ENCODE data around the gene PRSS2.

DNA sequence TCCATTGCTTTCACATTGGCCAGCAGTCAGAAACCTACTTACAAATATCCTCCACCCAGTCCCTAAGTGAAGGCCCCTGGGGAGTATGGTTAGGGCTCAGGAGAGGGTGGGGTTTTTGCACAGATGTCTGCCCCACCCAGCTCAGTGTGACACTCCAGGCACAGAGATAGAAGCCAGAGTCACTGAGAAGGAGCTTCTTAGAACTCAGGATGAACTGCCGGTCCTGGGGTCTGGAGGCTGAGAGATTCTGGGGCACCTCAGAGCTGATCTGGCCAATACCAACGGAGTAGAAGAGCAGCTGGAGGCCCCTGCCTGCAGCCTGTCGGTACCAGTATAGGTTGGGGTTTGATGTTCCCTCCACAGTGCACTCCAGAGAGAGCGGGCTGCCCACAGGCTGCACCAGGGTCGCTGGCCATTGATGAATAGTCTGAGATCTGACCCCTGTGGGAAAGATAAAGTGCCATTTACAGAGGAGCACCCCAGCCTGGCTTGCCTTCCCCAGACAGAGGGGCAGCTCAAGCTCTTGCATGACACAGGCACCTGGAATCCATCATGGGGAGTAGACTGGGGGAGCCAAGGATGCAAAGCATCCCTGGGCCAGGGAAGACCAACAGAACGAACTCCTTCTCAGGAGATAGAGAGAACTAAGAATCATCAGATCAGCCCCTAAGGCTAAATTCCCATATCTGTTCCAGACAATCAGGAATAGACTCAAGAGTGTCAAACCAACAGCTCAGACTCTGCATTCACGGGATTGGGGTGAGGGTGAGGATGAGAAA, 41.9 kb downstream of the PRSS2 start:
- TF ChIP-seq, protein P1, sequence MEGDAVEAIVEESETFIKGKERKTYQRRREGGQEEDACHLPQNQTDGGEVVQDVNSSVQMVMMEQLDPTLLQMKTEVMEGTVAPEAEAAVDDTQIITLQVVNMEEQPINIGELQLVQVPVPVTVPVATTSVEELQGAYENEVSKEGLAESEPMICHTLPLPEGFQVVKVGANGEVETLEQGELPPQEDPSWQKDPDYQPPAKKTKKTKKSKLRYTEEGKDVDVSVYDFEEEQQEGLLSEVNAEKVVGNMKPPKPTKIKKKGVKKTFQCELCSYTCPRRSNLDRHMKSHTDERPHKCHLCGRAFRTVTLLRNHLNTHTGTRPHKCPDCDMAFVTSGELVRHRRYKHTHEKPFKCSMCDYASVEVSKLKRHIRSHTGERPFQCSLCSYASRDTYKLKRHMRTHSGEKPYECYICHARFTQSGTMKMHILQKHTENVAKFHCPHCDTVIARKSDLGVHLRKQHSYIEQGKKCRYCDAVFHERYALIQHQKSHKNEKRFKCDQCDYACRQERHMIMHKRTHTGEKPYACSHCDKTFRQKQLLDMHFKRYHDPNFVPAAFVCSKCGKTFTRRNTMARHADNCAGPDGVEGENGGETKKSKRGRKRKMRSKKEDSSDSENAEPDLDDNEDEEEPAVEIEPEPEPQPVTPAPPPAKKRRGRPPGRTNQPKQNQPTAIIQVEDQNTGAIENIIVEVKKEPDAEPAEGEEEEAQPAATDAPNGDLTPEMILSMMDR (IDR thresholded peaks at IDR 0.05), result no peak
- TF ChIP-seq POLR2AphosphoS5 (IDR thresholded peaks at IDR 0.05; ENCODE audit: low read depth, low read length), result no peak
- TF ChIP-seq, protein P2, sequence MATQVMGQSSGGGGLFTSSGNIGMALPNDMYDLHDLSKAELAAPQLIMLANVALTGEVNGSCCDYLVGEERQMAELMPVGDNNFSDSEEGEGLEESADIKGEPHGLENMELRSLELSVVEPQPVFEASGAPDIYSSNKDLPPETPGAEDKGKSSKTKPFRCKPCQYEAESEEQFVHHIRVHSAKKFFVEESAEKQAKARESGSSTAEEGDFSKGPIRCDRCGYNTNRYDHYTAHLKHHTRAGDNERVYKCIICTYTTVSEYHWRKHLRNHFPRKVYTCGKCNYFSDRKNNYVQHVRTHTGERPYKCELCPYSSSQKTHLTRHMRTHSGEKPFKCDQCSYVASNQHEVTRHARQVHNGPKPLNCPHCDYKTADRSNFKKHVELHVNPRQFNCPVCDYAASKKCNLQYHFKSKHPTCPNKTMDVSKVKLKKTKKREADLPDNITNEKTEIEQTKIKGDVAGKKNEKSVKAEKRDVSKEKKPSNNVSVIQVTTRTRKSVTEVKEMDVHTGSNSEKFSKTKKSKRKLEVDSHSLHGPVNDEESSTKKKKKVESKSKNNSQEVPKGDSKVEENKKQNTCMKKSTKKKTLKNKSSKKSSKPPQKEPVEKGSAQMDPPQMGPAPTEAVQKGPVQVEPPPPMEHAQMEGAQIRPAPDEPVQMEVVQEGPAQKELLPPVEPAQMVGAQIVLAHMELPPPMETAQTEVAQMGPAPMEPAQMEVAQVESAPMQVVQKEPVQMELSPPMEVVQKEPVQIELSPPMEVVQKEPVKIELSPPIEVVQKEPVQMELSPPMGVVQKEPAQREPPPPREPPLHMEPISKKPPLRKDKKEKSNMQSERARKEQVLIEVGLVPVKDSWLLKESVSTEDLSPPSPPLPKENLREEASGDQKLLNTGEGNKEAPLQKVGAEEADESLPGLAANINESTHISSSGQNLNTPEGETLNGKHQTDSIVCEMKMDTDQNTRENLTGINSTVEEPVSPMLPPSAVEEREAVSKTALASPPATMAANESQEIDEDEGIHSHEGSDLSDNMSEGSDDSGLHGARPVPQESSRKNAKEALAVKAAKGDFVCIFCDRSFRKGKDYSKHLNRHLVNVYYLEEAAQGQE (IDR thresholded peaks at IDR 0.05; ENCODE audit: insufficient read depth in 1 of 2, low read depth in 2 of 2, low read length in 1 of 2), result no peak
